HG03139 (cell line): Measurements from ENCODE around the gene PACSIN3.

ENCODE experiments used
- ATAC-seq: cut with Tn5 transposase; IDR thresholded peaks from one replicate; pipeline ENCODE4 v1.9.1; 2021; ENCODE audit not compliant: unreplicated experiment

PACSIN3 gene

GRCh38 chr11:47154616-47155570 lies 31.3 kb downstream of the PACSIN3 start:
- ATAC-seq, result no peak

GRCh38 chr11:47152953-47153950 lies 33.0 kb downstream of the PACSIN3 start:
- ATAC-seq, result no peak

DNA sequence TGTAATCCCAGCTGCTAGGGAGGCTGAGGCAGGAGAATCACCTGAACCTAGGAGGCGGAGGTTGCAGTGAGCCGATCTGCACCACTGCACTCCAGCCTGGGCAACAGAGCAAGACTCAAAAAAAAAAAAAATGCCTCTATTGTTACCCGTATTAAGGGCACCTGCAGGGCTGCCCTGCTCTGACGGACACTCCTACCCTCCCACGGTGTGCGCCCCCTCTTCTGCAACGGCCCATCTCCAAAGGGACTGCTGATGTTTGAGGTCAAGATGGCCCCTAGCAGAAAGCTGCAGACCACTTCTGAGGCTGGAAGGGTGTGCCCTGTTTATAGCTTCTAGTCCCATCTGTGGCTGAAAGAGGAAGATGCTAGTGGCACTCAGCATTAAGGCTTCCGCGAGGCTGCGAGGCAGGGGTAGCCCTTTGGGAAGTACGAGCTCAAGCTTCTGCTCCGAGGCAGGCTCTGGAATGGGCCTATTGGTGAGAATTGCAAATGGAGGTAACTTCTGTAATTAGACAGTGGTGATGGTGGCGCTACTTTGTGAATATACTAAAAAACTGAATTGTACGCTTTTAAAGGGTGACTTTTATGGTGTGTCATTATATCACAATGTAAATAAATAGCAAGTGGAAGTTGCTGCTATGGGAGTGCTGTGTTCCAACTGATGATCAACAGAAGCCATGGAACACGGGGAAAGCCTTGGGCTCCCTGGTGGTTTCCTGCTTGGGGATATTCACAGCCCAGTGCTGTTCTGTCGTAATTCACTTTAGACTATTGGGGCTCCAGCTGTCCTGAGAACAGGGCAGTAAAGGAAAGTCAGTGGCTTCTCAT lies 33.9 kb downstream of the PACSIN3 start:
- no peak for ATAC-seq

- no peak for ATAC-seq
These were observed 36.5 kb downstream of the PACSIN3 start for GRCh38 chr11:47149782-47150181.

DNA sequence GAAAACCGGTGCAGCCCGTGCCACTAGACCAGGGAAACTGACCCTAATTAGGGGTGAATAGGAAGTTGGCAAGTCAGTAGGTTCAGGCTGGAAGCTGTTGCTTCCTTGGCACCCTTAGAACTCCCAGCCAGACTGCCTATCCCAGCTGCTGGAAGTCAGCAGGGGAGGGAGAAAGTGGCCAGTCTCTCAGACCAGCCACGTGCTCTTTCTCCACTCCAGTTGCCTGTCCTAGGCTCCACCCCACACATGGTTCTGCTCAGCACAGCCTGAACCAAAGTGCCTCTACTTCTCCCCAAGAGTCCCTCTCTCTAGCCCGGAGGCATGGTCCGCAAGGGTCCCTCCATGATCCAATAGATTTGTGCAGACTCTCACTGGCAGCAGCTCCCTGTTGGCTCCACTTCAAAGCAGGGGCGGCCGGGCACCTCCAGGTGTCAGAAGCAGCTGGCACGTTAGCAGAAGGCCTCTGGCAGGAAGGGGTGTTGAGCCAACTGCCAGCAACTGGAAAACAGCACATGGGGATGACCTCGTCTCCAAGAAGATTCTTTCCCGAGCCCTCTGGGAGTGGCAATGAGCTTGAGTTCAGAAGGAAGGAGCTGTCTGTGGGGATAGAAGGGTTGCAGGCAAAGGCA lies 37.2 kb downstream of the PACSIN3 start:
- no peak for ATAC-seq

- no peak for ATAC-seq
These were observed 38.0 kb downstream of the PACSIN3 start for GRCh38 chr11:47148270-47148669.

- ATAC-seq, result no peak
These were observed 38.6 kb downstream of the PACSIN3 start for GRCh38 chr11:47147681-47148080.

DNA sequence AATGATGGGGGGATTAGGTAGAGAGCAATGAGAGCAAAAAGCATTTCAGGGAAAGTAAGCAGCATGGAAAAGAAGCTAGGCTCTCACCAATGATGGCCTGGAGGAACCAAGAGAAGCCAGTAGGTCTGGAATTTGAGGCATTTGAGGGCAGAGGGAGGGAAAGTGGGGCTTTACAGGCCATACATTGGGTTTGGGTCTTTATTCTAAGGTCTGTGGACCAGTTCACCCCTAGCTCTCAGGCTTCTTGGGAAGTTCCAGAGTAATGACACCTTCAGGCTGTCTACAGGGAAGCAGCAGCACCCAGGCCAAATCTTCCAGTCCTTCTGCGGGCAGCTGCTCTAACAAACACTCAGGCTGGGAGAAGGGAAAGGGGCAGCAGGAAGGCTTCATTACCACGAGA lies 39.0 kb downstream of the PACSIN3 start:
- no peak for ATAC-seq

DNA sequence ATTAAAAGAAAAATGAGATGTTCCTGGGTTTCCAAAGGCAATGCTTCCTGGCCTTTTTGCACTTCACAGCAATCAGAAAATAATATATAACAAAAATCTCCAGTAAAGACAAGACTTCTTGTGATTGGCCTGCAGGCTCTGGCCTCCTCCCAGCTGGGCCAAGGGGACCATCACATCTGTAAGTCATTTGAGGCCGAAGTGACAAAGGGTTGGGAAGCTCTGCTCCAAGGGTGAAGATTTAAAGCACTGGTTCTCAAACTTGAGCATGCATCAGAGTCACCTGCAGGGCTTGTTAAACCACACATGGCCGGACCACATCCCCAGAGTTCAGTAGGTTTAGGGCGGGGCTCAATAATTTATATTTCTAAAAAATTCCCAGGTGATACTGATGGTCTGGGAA lies 41.7 kb downstream of the PACSIN3 start:
- ATAC-seq, result no peak

DNA sequence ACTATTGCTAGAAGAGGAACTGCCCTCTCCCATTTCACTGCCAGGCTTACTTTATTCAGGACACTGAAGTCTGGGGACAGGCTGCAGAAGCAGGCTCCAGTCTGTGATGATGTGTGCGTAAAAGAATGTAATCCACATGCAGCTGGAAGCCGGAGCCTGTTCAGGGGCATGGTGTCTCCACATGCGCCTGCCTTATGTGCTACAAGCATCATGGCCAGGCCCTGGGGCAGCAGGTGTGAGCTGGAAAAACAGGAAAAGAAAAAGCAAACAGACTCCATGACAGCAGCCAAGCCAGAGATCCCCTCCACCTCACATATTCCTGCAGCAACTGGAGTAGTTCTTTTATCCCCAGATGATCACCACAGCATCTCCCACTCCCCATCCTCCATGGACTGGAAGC lies 42.9 kb downstream of the PACSIN3 start:
- ATAC-seq, result no peak

GRCh38 chr11:47139878-47140277 lies 46.4 kb downstream of the PACSIN3 start:
- ATAC-seq, result no peak

DNA sequence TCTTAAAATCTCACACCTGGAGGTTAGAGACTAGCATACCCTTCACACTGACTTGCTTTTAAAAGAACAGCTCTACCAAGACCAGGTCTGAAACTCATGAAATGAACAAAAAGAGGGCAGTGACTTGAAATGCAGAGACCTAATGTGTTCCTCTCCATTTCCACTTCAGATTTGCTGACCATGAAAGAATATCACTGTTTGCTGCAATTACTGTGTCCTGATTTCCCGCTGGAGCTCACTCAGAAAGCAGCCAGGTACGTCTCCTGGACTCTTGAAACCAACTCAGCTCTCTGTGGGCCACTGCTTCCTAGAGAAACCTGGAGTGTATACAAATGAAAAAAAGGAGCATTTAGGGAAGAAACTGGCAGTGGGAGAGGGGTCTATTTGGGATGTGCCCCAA lies 48.8 kb downstream of the PACSIN3 start:
- no peak for ATAC-seq

DNA sequence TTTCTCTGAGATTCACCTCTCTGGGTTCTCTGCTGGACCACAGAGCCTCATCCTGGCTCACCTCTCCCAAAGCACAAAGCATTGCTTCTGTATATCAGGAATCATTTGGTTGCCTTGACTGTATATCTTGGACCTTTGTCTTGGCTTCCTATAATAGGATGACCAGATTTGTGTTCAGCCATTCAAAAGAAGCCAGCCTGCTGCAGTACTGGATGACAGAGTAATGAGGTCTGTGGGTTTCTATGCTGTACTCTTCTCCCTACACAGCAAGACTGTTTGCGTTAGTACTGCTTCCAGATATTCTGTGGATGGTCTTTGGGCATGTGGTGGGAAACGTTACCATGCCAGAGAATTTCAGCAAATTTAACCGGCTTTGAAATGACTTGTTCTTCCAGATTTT lies 49.3 kb downstream of the PACSIN3 start:
- ATAC-seq, result no peak

DNA sequence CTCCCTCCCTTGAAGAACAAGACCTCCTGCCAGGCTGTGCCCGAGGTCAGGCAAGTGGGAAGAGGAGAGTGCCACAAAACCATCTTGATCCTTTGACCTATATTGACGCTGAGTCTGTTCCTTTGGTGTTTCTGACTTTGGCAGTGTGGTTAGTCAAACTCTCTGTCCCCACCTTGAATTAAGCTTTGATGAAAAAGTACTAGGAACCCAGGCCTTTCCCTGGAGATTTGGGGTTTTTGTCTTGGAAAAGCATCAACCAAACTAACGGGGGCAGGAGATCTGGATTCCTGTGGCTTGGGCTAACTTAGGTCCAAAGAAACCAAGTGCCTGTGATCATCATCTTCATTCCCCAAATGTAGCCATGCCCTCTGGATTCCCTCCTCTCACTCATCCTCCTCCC lies 49.9 kb downstream of the PACSIN3 start:
- ATAC-seq, result no peak

GRCh38 chr11:47132981-47133380 lies 53.3 kb downstream of the PACSIN3 start:
- ATAC-seq, result no peak

GRCh38 chr11:47132490-47132889 lies 53.7 kb downstream of the PACSIN3 start:
- no peak for ATAC-seq

DNA sequence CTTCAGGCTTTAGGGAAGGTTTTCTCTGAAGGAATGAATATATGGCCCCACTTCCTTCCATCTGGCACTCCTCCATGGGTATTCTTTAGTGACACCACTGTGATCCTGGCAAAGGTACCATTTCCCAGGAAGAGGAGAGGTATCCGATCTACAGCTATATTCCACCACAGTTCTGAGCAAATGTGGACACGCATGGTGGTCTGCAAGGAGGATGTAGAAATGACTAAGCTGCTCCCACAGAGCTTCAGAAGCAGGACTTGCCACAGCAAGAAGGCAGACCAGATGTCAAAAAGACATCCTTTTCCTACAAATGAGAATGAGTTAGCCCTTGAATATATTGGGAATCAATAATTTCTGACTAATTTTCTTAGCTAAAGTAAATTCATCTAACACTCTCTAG lies 55.1 kb downstream of the PACSIN3 start:
- no peak for ATAC-seq

DNA sequence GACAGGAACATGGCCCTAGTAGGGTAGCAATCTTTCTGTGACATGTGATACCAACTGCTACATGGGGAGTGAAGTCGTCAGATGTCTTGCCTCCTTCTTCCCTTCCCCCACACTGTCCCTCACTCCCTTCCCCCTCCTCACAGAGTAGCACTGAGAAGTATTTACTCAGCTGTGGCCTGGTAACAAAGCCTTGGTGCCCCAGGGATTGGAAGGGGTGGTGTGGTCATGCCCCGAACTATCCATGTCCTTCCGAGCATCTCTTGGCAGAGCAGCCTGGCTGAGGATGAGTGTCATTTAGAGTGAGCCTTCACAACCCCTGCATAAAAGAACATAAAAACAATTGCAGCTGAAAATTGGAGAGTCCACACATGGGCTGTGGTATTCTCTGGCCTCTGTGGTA lies 55.7 kb downstream of the PACSIN3 start:
- no peak for ATAC-seq
